SK-N-SH (cell line): ENCODE results near the gene PCED1A.

ENCODE experiments used
- EZH2phosphoT487 ChIP-seq: fragments of 200-600 bp; sonication (generic); IDR thresholded peaks from 2 replicates; pipeline ENCODE4 v1.6.1; 2017; ENCODE audit warnings: low read depth, mixed run types, mild to moderate bottlenecking, antibody characterized with exemption, moderate library complexity, borderline replicate concordance
- FOXM1 ChIP-seq: IDR thresholded peaks from 2 replicates; pipeline ENCODE4 v1.4.0; 2012; ENCODE audit warnings: low read depth, mild to moderate bottlenecking
- GABPA ChIP-seq: IDR thresholded peaks from 2 replicates; pipeline ENCODE4 v1.4.0; 2012; ENCODE audit warnings: low read depth, mild to moderate bottlenecking
- JUND ChIP-seq: IDR thresholded peaks from 2 replicates; pipeline ENCODE4 v1.4.0; 2012
- POLR2AphosphoS5 ChIP-seq: IDR thresholded peaks from 2 replicates; pipeline ENCODE4 v1.6.1; 2012; ENCODE audit warnings: low read depth, low read length
- RAD21 ChIP-seq: IDR thresholded peaks from 2 replicates; pipeline ENCODE4 v1.6.1; 2012; ENCODE audit warnings: mild to moderate bottlenecking, low read length
- SIN3A ChIP-seq: IDR thresholded peaks from 2 replicates; pipeline ENCODE4 v1.6.1; 2012; ENCODE audit warnings: low read depth, mild to moderate bottlenecking, low read length, moderate library complexity, borderline replicate concordance
- TCF12 ChIP-seq: IDR thresholded peaks from 2 replicates; pipeline ENCODE4 v1.4.0; 2012
- TEAD4 ChIP-seq: IDR thresholded peaks from 2 replicates; pipeline ENCODE4 v1.4.0; 2012; ENCODE audit warnings: mild to moderate bottlenecking, borderline replicate concordance; ENCODE audit not compliant: insufficient read depth
- TF ChIP-seq, protein P1 (sequence below): fragments of 200-600 bp; sonication (generic); IDR thresholded peaks from 2 replicates; pipeline ENCODE4 v1.6.1; 2017; ENCODE audit warnings: antibody characterized with exemption, mild to moderate bottlenecking, moderate library complexity
- TF ChIP-seq, protein P2 (sequence below): IDR thresholded peaks from 2 replicates; pipeline ENCODE4 v1.4.0; 2012; ENCODE audit warnings: low read depth
- TF ChIP-seq, protein P3 (sequence below): fragments of 150-350 bp; IDR thresholded peaks from 2 replicates; pipeline ENCODE4 v1.6.1; 2016; ENCODE audit warnings: mild to moderate bottlenecking, low read depth, low read length
- TF ChIP-seq, protein P4 (sequence below): IDR thresholded peaks from 2 replicates; pipeline ENCODE4 v1.6.1; 2012; ENCODE audit warnings: mild to moderate bottlenecking, low read depth, low read length, moderate library complexity

DNA sequence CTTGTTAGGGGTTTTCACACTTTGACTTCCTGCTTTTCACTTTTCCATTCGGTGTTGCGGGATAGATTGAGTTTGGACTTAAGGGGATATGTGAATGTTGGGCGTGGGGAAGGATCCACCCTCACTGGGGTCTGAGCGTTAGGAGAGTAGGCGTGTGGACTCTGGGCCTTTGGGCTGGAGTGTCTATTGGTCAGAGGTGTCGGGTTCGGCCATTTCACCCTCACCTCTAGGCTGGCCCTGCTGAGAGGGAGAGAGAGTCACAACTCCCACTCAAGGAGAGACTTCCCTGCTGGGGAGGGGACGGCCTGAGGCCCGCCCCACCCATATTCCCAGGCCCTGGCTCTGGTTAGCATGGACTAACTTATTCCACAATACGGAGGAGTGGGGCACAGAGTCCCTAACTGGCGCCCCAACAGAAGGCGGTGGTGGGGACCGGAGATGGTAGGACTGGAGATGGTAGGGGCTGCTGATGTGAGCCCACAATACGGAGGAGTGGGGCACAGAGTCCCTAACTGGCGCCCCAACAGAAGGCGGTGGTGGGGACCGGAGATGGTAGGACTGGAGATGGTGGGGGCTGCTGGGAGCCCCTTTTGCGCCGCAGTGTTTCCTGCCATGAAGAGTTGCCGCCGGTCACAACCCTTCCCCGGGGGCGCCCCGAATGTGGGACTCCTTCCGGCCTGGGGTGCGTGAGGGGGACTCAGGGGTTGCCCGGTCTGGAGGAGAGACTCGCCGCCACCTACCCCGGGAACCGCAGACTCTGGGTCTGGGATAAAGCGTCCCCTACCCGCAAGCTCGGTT is 31.4 kb upstream of the PCED1A start:
- TF ChIP-seq, protein P1, sequence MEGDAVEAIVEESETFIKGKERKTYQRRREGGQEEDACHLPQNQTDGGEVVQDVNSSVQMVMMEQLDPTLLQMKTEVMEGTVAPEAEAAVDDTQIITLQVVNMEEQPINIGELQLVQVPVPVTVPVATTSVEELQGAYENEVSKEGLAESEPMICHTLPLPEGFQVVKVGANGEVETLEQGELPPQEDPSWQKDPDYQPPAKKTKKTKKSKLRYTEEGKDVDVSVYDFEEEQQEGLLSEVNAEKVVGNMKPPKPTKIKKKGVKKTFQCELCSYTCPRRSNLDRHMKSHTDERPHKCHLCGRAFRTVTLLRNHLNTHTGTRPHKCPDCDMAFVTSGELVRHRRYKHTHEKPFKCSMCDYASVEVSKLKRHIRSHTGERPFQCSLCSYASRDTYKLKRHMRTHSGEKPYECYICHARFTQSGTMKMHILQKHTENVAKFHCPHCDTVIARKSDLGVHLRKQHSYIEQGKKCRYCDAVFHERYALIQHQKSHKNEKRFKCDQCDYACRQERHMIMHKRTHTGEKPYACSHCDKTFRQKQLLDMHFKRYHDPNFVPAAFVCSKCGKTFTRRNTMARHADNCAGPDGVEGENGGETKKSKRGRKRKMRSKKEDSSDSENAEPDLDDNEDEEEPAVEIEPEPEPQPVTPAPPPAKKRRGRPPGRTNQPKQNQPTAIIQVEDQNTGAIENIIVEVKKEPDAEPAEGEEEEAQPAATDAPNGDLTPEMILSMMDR, result no peak
- TF ChIP-seq EZH2phosphoT487 (no peak), GABPA (no peak), JUND (no peak), TEAD4 (no peak), FOXM1 (no peak), TCF12 (no peak), SIN3A (no peak), RAD21 (no peak), POLR2AphosphoS5 (no peak)
- TF ChIP-seq, protein P2, sequence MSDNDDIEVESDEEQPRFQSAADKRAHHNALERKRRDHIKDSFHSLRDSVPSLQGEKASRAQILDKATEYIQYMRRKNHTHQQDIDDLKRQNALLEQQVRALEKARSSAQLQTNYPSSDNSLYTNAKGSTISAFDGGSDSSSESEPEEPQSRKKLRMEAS, result no peak
- TF ChIP-seq, protein P3, sequence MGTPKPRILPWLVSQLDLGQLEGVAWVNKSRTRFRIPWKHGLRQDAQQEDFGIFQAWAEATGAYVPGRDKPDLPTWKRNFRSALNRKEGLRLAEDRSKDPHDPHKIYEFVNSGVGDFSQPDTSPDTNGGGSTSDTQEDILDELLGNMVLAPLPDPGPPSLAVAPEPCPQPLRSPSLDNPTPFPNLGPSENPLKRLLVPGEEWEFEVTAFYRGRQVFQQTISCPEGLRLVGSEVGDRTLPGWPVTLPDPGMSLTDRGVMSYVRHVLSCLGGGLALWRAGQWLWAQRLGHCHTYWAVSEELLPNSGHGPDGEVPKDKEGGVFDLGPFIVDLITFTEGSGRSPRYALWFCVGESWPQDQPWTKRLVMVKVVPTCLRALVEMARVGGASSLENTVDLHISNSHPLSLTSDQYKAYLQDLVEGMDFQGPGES, result no peak
- TF ChIP-seq, protein P4, sequence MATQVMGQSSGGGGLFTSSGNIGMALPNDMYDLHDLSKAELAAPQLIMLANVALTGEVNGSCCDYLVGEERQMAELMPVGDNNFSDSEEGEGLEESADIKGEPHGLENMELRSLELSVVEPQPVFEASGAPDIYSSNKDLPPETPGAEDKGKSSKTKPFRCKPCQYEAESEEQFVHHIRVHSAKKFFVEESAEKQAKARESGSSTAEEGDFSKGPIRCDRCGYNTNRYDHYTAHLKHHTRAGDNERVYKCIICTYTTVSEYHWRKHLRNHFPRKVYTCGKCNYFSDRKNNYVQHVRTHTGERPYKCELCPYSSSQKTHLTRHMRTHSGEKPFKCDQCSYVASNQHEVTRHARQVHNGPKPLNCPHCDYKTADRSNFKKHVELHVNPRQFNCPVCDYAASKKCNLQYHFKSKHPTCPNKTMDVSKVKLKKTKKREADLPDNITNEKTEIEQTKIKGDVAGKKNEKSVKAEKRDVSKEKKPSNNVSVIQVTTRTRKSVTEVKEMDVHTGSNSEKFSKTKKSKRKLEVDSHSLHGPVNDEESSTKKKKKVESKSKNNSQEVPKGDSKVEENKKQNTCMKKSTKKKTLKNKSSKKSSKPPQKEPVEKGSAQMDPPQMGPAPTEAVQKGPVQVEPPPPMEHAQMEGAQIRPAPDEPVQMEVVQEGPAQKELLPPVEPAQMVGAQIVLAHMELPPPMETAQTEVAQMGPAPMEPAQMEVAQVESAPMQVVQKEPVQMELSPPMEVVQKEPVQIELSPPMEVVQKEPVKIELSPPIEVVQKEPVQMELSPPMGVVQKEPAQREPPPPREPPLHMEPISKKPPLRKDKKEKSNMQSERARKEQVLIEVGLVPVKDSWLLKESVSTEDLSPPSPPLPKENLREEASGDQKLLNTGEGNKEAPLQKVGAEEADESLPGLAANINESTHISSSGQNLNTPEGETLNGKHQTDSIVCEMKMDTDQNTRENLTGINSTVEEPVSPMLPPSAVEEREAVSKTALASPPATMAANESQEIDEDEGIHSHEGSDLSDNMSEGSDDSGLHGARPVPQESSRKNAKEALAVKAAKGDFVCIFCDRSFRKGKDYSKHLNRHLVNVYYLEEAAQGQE, result no peak
